Sigmoid colon (tissue), 4 donors: ENCODE data around the gene OR52M1.

ENCODE experiments used
- EP300 ChIP-seq, 4 donors: sonication (generic); formaldehyde crosslinking; IDR thresholded peaks; one replicate each; pipeline ENCODE4 v1.6.1; 2017; ENCODE audit warnings: antibody characterized with exemption in 4 of 4
- POLR2A ChIP-seq, 2 donors: fragments of 450-650 bp; IDR thresholded peaks; one replicate each; pipeline ENCODE4 v1.6.1; 2016; ENCODE audit warnings: antibody characterized with exemption in 2 of 2, mild to moderate bottlenecking in 2 of 2, moderate library complexity in 2 of 2
- POLR2AphosphoS5 ChIP-seq, 4 donors: sonication (generic); formaldehyde crosslinking; IDR thresholded peaks; one replicate each; pipeline ENCODE4 v1.6.1; 2017; ENCODE audit warnings: antibody characterized with exemption in 4 of 4
- TF ChIP-seq, protein P1 (sequence below), 4 experiments: fragments of 450-650 bp in 3 of 4; fragments of 200-600 bp in 1 of 4; IDR thresholded peaks; one replicate each; pipeline ENCODE4 v1.5.1; 2016 to 2019; ENCODE audit warnings: antibody characterized with exemption in 4 of 4, mild to moderate bottlenecking in 3 of 4, moderate library complexity in 2 of 4

- TF ChIP-seq POLR2A (IDR thresholded peaks at IDR 0.05) (no peak), EP300 (IDR thresholded peaks at IDR 0.05) (no peak), POLR2AphosphoS5 (IDR thresholded peaks at IDR 0.05) (no peak)
- TF ChIP-seq, protein P1, sequence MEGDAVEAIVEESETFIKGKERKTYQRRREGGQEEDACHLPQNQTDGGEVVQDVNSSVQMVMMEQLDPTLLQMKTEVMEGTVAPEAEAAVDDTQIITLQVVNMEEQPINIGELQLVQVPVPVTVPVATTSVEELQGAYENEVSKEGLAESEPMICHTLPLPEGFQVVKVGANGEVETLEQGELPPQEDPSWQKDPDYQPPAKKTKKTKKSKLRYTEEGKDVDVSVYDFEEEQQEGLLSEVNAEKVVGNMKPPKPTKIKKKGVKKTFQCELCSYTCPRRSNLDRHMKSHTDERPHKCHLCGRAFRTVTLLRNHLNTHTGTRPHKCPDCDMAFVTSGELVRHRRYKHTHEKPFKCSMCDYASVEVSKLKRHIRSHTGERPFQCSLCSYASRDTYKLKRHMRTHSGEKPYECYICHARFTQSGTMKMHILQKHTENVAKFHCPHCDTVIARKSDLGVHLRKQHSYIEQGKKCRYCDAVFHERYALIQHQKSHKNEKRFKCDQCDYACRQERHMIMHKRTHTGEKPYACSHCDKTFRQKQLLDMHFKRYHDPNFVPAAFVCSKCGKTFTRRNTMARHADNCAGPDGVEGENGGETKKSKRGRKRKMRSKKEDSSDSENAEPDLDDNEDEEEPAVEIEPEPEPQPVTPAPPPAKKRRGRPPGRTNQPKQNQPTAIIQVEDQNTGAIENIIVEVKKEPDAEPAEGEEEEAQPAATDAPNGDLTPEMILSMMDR (IDR thresholded peaks at IDR 0.05) = no peak
These were observed 33.4 kb upstream of the OR52M1 start for GRCh38 chr11:4511282-4512245.
